ENCODE measurements around the gene VRK2.
"Not testable (repeated sequence)": the region's sequence is repeated elsewhere in the genome, so short reads cannot be mapped to it uniquely, and the experiment has no call there.

VRK2 gene

GRCh38 chr2:58055033-58055786 is 8.6 kb downstream of the VRK2 start:
- no peak for DNase-seq

GRCh38 chr2:58056192-58056916 is 9.7 kb downstream of the VRK2 start:
- no peak for DNase-seq

- DNase-seq = no peak
Observed at GRCh38 chr2:58057707-58058530, 11.3 kb downstream of the VRK2 start.

GRCh38 chr2:58063641-58064040 is 17.0 kb downstream of the VRK2 start:
- peak; percentile 88 for DNase-seq

GRCh38 chr2:58064086-58064485 is 17.5 kb downstream of the VRK2 start:
- no peak for DNase-seq

- peak; percentile 12 for DNase-seq
Observed at GRCh38 chr2:58065248-58065647, 18.6 kb downstream of the VRK2 start.

GRCh38 chr2:58067001-58067400 is 20.4 kb downstream of the VRK2 start:
- no peak for DNase-seq

GRCh38 chr2:58070765-58071164 is 24.2 kb downstream of the VRK2 start:
- no peak for DNase-seq

- no peak for DNase-seq
Observed at GRCh38 chr2:58072102-58072501, 25.5 kb downstream of the VRK2 start.

GRCh38 chr2:58073008-58073407 is 26.4 kb downstream of the VRK2 start:
- DNase-seq = no peak

- no peak for DNase-seq
Observed at GRCh38 chr2:58073751-58074150, 27.1 kb downstream of the VRK2 start.

- peak; percentile 30 for DNase-seq
Observed at GRCh38 chr2:58081000-58081399, 34.4 kb downstream of the VRK2 start.

- peak; percentile 13 for DNase-seq
Observed at GRCh38 chr2:58089081-58089480, 42.5 kb downstream of the VRK2 start.

- not testable (repeated sequence) for DNase-seq
Observed at GRCh38 chr2:58092772-58093171, 46.2 kb downstream of the VRK2 start.

GRCh38 chr2:58097025-58097424 is 50.4 kb downstream of the VRK2 start:
- DNase-seq = no peak

GRCh38 chr2:58098254-58099095 is 51.9 kb downstream of the VRK2 start:
- DNase-seq = peak; percentile 78

GRCh38 chr2:58099096-58099769 is 52.6 kb downstream of the VRK2 start:
- no peak for DNase-seq

- no peak for DNase-seq
Observed at GRCh38 chr2:58101500-58101899, 54.9 kb downstream of the VRK2 start.

GRCh38 chr2:58106896-58107295 is 60.3 kb downstream of the VRK2 start:
- peak; percentile 61 for DNase-seq

- DNase-seq = peak; percentile 98
Observed at GRCh38 chr2:58107803-58108710, 61.5 kb downstream of the VRK2 start.

- DNase-seq = no peak
Observed at GRCh38 chr2:58109481-58109880, 62.9 kb downstream of the VRK2 start.
